CD4-positive, alpha-beta T cell treated with Interleukin-15 for 4 hours (primary cell): ENCODE data around the gene LRP8.

Experiments used
- DNase-seq: peaks from one replicate; pipeline ENCODE4 v3.0.0-alpha.2; 2020; ENCODE audit warnings: low spot score

Gene LRP8

DNA sequence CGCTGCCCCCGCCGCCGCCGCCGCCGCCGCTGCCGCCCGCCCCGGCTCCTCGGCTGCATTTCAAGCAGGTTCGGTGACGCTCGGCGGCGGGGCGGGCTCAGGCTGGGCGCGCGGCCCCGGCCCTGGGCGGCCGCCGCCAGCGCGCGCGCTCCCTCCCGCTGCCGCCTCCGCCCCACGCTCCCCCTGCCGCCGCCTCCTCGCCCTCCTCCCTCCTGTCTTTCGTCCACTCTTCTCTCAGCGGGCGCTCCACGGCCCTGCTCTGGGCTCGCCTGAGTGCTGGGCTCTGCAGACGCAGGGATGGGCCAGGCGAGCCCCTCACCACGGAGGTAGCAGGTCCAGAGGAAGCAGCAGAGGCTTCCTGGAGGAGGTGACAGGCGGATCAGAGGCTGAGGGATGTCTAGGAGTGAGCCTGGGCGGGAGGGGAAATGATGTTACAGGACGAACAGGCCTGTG lies at the start of gene LRP8:
LRP8 (minus strand) TSS at position 62 of the 453 bp plus-strand sequence. CDS start 158 bp downstream, outside the sequence.
- DNase-seq, result peak; percentile 73

DNA sequence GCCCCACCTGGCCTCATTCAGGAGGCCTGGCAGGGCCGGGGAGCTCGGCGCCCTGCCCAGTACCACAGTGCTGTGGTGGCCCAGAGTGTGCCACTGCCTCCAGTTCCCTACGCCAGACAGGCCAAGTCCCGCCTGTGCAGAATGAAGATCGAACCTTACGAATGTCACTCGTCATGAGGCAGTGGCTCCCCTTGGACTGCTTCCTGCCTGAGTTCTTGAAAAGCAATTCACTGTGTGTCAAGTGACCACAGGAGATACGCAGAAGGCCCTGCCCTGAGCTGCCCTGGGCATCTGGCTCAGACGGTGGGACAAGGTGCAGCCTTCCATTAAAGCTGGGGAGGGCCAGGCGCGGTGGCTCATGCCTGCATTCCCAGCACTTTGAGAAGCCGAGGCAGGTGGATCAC lies 49.6 kb upstream of the LRP8 start:
- DNase-seq, result no peak

DNA sequence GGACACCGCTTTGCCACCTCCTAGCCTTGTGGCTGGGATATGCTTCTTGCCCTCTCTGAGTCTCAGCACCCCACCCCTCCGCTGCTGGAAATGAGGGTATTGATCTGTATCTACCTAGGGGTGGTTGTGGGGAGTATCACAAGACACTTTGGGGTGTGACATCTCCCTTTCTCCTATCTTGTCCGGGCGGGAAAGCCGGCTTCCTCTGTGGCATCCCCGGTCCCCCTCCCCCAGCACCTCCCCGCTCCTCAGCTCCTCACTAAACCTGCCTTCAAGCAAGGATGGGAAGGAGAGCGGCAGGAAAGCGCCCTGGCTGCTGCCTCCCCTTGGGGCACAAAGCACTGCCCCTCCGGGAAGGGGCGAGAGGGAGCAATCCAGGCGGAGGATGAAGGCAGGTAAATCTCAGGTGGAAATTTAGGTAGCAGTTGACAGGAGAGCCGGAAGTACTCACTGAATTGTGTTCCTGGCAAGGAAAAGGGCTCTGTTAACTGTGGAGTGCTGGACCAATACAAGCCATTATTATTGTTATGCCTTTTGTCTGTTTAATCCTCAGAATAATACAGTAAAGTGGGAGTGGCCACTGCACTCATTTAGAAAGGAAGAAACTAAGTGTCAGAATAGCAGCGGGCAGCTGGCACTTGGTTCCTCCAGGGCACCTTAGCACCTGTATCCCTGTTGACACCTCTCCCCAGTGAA lies 49.0 kb upstream of the LRP8 start:
- DNase-seq, result no peak

DNA sequence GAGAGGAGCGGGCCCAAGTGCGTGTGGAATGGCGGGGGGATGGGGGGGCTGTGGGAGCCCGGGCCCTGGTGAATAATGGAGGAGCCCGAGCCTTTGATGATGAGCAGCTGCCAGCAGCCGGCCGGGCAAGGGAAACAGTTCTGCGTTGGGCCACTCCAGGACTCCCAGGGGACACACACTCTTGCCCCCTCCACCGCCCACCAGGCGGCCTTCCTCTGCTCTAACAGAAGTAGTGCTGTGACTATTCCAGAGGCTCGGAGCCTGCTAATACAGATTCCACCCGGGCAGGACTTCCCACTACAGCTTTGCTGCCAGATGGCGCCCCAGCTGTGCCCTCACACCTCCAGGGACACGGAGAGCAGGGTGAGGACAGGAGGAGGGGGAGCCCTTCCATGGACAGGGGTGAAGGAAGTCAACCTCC lies 48.2 kb upstream of the LRP8 start:
- no peak for DNase-seq

DNA sequence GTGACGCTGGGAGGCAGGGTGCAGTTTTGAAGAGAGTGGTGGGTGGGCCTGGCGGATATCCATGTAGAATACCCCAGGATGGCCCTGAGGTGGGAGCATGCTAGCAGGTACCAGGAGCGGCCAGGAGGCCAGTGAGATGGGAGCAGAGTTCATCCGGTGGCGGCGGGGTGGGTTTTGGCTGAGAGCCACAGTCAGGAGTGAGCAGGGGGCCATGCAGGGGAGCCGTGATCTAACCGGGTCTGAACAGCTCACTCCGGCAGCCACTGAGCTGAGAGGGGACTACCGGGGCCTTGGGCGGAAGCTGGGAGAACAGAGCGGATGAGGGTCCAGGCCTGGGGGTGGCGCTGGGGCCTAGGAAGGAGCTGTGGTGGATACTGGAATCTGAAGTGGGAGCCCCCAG lies 47.6 kb upstream of the LRP8 start:
- DNase-seq, result no peak

DNA sequence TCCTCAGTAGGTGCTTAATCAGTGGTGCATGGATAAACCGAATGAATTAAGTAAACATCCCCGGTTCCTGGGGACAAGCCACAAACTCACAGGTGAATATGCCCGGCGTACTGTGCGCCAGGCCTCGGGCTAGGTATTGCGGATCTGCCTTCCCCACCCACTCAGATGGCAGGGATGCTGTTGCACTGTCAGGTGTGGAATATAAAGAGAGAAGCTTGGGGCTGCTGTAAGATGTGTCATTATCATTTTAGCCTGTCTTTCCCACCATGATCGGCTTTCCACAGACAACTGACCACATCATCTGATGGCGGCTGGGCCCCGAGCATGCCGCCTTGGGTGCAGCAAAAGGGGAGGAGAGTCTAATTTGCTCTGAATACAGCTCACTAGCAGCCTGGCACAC lies 45.4 kb upstream of the LRP8 start:
- DNase-seq, result no peak

DNA sequence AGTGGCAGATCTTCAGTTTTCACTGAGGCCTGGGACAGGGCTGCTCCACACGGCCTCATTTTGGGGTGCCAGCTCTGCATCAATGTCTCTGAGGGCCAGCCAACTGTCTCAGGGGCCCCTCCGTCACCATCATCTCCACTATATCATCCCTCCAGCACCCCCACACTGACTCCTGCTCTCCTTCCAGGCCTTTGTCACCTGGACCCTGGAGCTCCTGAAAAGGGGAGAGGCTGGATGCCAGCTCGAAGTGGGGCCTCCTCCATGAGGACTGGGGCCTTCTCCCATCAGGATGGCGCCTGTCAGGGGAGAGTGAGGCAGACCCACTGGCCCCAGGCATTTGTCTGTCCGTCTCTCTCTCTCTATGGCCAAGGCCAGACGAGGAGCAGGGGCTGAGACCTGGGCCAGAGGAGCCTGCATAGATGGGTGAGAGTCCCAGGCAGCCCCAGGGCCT lies 44.7 kb upstream of the LRP8 start:
- DNase-seq, result no peak

DNA sequence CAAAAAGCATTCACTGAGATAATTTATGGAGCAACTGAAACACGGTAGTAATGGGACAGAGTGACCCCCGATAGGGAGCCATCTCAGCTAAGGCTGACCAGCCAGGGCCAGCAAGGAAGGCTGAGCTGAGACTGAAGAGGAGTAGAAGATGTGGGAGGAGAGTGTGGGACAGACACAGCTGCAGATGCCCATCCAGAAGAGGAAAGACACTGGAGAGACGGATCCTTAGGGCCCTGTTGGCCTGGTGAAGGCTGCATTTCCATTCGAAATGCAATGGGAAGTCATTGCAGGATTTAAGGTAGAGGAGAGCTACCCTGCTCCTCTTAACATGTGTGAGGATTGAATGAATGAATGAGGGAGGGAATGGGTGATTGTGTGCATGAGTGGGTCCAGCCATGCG lies 44.0 kb upstream of the LRP8 start:
- DNase-seq, result no peak

DNA sequence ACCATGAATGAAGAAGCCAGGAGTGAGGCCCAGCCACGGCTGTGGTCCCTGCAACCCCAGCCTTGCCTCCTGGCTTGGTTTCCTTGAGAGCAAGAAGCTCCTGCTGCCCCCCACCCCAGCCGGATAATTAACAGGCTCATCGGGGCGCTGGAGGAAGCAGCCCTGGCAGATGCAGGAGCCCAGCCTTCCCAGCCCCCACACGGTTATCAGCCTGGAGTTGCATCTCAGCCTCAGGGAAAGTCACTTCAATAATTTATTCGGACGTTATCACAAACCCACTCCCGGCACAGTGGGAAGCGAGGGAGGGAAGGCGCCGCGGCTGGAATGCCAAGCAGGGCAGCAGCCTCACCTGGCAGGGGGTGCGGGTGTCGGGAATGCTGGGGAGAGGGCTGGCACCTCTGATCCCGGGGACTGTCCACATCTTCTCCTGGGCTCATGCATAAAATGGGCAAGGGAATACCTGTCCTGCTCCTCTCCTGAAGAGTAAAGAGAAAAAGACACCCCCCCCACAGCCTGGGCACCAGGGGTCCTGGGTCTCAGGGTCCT lies 43.3 kb upstream of the LRP8 start:
- DNase-seq, result no peak

DNA sequence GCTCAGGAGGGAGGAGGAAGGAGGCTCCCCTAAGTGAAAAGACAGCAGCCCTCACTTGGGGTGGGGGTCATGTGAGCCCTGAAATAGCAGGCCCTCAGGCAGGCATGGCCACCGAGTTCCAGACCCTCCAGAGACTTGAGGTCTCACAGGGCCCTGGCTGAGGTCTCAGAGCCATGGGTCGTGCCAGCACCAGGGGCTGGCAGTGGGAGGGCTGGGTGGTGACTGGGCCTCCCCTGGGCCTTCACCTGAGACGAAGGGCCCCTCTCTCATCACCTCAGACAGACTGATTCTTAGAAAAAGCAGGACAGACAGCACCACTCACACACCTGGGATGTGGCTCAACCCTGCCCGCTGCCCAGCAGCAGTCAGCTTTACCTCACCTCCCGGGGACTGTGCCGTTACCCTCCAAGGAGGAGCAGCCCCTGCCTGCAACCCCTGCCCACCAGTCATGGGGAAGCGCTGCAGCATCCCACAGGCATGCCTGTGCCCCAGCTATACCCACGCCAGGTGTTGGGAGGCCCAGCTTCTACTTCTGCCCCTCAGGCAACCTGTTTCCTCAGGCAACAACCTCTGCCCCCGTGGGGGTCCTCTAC lies 42.6 kb upstream of the LRP8 start:
- DNase-seq, result no peak

DNA sequence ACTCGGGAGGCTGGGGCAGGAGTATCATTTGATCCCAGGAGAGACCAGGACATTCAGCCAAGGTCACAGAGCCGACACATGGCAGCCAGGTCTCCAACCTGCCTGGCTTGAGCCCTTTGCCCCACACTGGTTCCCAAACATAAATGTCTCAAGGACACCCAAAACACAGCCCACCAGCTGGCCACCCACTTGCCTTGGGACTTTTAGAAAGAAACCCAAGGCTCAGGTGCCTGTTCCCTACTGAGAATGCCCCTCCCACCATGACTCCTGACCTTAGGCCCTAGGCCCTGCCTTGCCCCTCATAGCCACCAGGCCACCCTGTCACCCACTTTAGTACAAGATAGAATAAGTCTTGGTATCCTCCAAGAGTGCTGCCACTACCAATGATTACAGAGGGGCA lies 41.9 kb upstream of the LRP8 start:
- no peak for DNase-seq

DNA sequence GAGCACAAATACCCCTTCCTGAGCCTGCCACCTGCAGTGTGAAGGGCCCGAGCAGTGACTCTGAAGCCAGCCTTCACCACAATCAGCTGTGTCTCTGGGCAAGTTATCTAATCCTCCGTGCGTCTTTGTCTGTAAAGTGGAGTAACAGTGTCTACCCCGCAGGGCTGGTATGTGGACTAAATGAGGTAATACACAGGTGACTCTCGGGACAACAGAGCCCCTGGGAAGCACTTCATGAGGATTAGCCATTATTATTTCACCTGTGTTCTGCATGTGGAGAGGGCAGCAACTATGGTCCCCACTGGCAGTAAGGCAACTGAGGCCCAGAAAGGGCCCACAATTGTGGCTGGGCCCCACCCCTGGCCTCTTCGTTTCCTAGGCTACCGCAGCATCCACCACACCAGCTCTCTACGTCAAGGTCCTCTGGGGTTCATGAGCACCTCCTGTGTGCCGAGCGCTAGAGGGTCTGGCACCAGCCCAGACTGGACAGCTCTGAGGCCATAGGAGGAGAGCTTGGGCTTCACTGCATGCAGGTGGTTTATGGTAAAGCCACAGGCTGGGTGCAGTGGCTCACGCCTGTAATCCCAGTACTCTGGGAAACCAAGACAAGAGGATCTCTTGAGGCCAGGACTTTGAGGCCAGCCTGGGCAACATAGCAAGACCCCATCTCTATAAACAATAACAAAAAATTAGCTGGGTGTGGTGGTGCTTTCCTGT lies 41.3 kb upstream of the LRP8 start:
- DNase-seq, result no peak

DNA sequence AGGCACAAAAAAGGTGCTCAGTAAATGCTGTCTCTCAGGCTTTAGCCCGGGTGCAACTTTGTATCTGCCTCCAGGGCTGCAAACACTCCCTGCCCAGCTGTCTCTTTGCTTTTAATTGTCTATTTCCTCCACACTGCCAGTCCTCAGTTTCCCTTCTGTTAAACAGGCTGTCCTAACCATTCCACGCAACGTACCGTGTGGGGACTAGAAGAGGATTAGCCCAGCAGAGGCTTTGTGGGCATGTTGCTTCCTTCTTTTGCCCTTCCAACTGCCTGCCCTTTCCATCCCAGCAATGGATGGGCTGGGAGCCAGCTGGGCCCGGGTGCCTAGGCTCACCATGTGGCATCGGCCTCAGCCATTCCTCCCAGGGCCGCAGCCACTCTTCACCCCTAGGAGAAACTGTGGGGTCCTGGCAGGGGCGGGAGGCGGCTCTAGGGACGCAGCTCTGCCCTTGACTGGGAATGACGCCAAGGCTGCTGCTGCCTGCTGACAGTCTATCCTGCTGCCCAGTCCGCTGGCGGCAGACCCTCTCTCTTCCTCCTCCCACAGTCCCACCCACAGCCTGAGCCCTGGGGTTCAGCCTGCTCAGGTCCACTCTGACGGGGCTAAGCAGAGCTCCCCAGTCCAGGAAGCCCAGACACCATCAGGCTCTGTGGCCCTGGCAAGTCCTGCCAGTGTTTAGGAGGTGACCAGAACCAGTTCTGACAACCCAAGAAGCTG lies 40.6 kb upstream of the LRP8 start:
- no peak for DNase-seq

DNA sequence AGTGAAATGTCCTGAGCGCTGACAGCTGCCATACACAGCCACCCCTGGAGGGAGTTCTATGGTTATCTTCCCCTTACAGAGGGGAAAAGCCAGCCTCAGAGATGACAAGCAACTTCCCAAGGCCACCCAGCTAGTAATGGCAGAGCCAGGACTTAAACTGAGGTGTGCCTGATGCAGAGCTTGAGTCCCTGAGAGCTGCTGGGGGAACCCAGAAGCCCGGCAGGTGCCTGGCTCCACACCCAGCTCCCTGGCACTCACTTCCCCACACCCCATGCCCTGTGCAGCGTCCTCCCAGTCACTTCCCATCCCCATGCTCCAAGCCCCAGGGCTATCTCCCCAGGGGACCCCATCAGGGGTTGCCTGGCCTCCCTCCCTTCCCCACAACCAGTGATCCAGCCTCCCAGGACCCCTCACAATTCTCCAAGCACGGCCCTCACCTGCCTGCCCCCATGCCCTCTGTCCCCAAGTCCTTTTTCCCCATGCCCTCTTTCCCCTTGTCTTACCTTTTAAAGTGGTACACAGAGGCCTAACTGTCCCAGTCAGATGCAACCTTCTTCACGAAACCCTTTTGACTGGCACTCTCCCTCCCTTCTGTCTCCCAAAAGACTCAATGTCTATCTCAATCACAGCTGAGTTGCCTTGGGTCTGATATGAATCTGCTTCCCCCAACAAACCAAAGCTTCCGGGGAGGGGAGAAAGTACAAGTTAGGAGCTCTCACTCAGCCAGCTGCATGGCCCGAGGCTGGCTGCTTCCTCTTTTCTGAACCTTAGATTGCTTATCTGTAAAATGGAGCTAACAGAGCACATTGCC lies 39.8 kb upstream of the LRP8 start:
- DNase-seq, result peak; percentile 48

DNA sequence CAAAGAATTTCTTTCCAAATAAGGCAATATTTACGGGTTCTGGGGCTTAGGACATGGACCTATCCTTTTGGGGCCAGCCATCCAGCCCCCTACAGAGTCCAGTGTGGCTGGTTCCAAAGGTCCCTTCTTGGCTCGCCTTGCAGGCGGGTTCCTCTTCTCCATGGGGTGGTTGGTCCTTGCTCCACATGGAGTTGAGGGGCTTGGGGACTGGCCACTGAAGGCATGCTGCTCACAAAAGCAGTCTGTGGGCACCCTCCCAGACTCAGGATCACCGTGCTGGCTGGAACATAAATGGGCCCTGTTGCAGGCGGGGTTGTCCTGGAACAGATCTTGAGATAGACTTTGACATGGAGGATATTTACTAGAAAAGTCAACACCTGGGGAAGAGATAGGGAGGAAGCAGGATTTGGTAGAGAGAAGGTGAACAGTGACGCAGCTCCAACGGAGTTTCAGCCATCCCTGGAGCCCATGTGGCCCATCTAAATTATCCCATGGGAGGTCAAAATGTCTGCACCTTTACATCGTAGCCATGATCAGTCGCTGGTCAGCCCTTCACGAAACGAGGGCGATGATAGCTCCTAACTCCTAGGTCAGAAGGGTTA lies 39.1 kb upstream of the LRP8 start:
- no peak for DNase-seq

DNA sequence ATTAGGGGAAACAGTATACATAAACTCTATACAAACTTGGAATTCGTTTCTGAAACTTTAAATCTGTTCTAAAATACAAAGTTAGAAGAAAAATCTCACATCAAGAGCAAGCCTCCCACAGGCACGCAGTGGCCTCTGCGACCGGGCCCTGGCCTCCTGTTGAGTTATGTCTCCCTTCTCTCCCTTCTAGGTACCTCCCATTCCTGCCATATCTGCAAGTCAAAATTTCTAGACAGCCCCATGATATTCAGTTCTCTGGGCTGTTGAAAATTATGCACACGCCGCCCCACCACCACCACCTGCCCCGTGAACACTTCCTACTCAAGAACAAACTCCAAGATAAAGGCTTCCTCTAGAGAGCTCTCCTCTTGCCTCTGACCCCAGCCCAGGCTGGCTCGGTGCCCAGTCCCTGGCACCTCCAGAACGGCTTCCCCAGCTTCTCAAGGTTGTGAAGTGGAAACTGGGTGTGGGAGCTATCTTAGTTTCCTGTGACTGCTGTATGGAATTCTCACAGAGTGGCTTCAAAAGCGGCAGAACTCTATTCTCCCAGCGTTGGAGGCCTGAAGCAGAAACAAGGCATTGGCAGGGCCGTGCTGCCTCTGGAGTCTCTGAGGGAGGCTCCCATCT lies 37.7 kb upstream of the LRP8 start:
- DNase-seq, result no peak

DNA sequence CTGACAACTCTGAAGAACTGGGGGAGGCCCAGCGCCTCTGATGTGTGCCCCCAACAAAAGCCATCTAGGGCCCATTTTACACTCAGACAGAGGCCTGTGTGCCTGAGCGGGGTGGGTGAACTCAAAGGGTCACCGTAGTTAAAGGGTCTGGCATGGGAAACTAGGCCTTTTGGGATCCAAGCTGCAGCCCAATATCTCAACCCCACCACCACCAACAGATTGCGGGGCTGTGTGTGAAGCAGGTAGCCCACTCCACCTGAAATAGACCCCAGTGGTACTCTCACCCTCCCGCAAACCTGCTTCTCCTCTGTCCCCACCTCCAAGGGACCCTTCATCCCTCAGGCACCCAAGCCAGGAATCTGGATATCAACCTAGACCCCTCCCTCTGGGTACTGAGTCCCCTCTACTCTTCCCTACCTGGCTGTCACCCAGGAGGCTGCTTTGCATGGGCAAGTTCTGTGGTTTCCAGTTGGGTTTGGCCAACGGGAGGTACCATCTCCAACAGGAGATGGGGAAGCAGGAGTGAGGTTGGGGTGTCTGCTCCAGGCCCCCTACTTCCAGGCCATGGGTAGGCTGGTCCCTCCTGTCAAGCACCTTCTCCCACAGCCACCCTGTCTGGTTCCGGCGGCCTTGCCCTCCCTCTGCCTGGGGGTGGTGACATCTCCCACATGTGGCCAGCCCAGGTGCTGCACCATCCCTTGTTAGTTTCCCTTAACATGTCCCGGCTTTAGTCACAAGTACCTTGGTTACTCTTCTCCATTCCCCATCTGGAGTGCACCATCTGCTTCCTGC lies 35.2 kb upstream of the LRP8 start:
- no peak for DNase-seq

DNA sequence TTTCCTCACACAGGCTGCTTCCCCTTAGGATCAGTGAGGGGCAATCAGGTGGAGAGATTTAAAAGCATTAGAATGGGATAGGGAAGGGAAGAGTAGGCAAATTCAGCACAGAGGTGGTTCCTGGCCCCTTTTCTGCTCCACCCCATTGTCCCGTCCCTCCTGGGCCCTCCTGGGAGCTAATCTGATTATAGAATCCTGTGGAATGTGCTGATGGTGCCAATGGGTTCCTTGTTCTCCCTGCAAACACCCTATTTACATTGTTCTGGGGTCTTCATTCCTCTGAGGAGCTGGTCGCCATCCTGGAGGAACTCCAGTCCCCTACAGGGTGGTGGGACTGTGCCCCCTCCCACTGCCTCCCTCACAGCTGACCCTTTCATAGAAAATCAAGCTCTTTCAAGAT lies 34.4 kb upstream of the LRP8 start:
- DNase-seq, result no peak

DNA sequence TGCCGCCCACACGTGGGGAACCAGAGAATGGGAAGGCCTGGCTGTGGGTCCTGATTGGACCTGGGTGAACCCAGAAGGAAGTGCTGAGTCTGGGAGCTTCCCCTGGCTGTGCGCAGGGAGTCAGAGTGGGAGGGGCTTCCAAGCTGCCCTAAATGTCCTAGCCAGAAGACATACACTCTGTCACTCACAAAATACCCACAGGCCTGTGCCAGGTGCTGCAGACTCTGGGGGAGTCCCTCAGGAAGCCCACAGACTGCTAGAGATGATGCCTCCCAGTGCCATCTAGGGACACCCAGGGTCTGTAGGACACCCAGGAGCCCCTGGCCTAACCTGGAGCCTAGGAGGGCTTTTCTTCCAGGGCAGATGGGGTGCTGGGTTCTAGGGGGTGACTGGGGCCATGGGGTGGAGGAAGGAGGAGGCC lies 33.7 kb upstream of the LRP8 start:
- DNase-seq, result no peak

DNA sequence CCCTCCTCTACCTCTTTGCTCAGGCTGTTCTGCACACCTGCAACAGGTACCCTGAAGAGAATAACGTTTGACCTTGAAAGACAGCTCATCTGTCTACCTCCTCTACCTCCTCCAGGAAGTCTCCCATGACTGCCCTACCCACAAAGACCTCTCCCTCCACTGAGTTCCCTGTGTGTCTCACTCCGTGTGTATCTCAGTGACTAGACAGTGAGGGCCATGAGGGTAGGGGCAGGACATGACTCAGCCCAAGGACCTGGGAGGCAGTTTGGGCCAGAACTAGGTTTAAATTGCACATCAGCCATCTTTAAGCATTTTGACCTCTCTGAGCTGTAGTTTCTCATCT lies 32.0 kb upstream of the LRP8 start:
- DNase-seq, result no peak
